Neural crest cell (in vitro differentiated cells): Measurements from ENCODE around the gene FST. TPM values are rescaled to one million over a fixed set of nuclear protein-coding genes. Genes with fewer than 3 reads are reported as not detected.

Experiments
- DNase-seq: peaks from one replicate; pipeline ENCODE4 v3.0.0; 2021; ENCODE audit warnings: low read depth, mixed read lengths, low spot score
- H3K27ac Mint-ChIP-seq: one replicate; pipeline ENCODE4 v1.8.0; 2021; ENCODE audit warnings: mild to moderate bottlenecking, mixed read lengths; ENCODE audit not compliant: unreplicated experiment
- H3K27me3 Mint-ChIP-seq: 2 replicates; pipeline ENCODE4 v1.8.0; 2021; ENCODE audit warnings: low read depth, mild to moderate bottlenecking, mixed read lengths
- H3K36me3 Mint-ChIP-seq: 2 replicates; pipeline ENCODE4 v1.8.0; 2021; ENCODE audit warnings: low read depth, mild to moderate bottlenecking, mixed read lengths
- H3K4me1 Mint-ChIP-seq: 2 replicates; pipeline ENCODE4 v1.8.0; 2021; ENCODE audit warnings: mixed read lengths
- H3K4me3 Mint-ChIP-seq: one replicate; pipeline ENCODE4 v1.8.0; 2021; ENCODE audit warnings: mild to moderate bottlenecking, mixed read lengths
- H3K9me3 Mint-ChIP-seq: 2 replicates; pipeline ENCODE4 v1.8.0; 2021; ENCODE audit warnings: mixed read lengths
- CTCF ChIP-seq: fragments of 200-600 bp; sonication (generic); conservative IDR thresholded peaks from 2 replicates; pipeline ENCODE4 v1.5.0; 2021; ENCODE audit warnings: antibody characterized with exemption, mild to moderate bottlenecking
- total RNA-seq: library from RNA; stranded (reverse); gene quantifications from 2 replicates; pipeline ENCODE4 v1.2.1, GENCODE V29; 2021

The FST gene
- total RNA-seq, 1 donor from 2014 or later, result 7.2 TPM

GRCh38 chr5:53438079-53438478 lies 42.4 kb upstream of the FST start:
- no peaks in the 10 kb centered on the region for H3K9me3 Mint-ChIP-seq

DNA sequence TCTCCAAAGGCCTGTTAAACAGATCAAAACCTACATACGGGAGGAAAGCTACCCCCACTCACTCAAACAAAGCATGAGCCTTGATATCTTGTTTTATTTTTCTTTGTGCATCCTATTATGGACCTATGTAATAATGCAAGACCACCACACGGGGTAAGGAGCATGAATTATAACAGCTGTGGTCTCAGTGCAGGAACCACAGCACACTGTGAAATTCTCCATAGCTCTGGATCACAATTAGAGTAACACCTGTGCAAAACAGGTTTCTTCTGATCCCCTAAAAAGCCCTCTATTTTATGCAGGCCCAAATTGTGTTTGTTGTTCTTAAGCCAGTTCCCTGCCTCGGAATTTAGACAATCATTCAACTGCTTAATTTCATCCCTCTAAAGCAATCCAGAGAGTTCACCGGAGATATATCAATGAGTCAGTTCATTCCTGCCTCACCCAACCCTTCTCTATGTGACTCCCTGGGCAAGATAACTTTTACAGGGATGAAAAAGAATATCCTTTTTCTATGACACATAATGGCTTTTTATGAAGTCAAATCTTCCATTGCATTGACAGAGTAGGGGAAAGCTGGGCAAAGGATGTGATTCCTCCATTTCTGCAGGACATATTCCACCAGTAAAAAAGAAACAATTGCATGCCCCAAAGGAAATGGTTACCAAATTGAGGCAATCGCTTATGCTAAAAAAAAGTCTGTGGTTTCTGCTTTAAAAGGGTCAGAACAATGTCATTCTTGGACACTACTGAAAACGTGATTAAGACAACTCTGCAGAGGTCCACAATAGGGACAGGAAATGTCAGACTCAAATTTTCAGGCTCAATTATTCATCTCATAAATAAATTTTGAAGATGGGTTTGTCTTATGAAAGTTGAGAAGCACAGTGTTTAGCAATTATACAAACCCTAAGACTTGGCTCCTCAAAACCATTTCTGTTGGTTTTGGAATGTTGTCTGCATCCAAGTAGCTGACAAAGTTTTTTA lies 41.6 kb upstream of the FST start:
- H3K36me3 Mint-ChIP-seq, result no peaks in the 10 kb centered on the region
- peaks cover 11% of the 10 kb centered on the region for H3K4me1 Mint-ChIP-seq
- no peak for DNase-seq
- H3K4me3 Mint-ChIP-seq, result no peak overlapping the region
- no peaks in the 10 kb centered on the region for H3K27me3 Mint-ChIP-seq
- no peak overlapping the region for H3K27ac Mint-ChIP-seq
- no peaks in the 10 kb centered on the region for H3K9me3 Mint-ChIP-seq
- no peak for TF ChIP-seq CTCF

More at GRCh38 chr5:53438079-53438478, 42.4 kb upstream of the FST start:
- Mint-ChIP-seq H3K27me3 (no peaks in the 10 kb centered on the region), H3K27ac (no peak overlapping the region), H3K36me3 (no peaks in the 10 kb centered on the region), H3K4me3 (no peak overlapping the region), H3K4me1 (peaks cover 11% of the 10 kb centered on the region)
- DNase-seq, result no peak
- no peak for TF ChIP-seq CTCF

DNA sequence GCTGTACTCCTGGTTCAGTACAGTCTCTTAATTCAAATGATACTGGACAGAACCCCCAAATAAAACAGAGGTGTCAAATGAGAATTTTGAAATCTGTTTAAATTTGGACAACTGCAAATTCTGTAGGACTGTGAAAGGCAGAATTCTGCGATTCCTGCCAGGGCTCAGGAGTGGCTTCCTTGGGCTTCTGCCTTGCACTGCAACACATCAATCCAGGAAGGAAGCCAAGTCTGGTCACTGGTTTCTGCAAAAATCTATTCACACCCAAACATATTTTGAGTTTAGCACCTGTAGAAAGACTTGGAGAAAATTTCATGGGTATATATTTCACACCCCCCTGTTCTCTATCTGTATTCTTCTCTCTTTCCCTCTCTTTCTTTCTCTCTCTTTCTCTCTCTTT lies 37.5 kb upstream of the FST start:
- H3K36me3 Mint-ChIP-seq, result no peaks in the 10 kb centered on the region
- H3K4me3 Mint-ChIP-seq, result no peak overlapping the region
- H3K4me1 Mint-ChIP-seq, result peaks cover 11% of the 10 kb centered on the region
- DNase-seq, result no peak
- no peak for TF ChIP-seq CTCF
- no peak overlapping the region for H3K27ac Mint-ChIP-seq
- H3K27me3 Mint-ChIP-seq, result no peaks in the 10 kb centered on the region
- H3K9me3 Mint-ChIP-seq, result no peaks in the 10 kb centered on the region

DNA sequence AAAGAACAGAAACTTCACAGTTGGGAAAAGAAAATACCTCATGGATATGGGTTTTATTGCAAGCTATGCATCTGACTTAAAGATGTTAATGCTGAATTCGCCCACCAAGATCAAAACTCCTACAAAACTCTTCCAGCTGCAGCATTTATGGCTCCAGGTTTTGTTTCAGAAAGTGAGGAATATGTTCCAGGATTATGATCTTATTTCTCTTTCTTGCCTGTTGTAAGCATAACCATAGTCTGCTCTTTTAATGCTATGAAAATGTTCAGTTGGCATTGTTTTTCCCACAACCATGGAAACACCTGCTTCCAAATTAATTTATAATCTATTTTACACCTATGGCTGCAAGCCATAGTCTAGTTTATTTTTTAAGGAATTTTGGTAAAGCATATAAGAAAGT lies 34.9 kb upstream of the FST start:
- Mint-ChIP-seq H3K4me3 (no peak overlapping the region), H3K9me3 (no peaks in the 10 kb centered on the region), H3K36me3 (no peaks in the 10 kb centered on the region), H3K27ac (no peak overlapping the region), H3K27me3 (no peaks in the 10 kb centered on the region), H3K4me1 (peaks cover 3% of the 10 kb centered on the region)
- DNase-seq, result no peak
- TF ChIP-seq CTCF, result no peak

GRCh38 chr5:53446908-53447307 lies 33.5 kb upstream of the FST start:
- Mint-ChIP-seq H3K9me3 (no peaks in the 10 kb centered on the region), H3K4me3 (no peak overlapping the region), H3K27ac (no peak overlapping the region), H3K27me3 (no peaks in the 10 kb centered on the region), H3K4me1 (no peaks in the 10 kb centered on the region), H3K36me3 (no peaks in the 10 kb centered on the region)
- DNase-seq, result no peak
- no peak for TF ChIP-seq CTCF
